HepG2 (cell line): Measurements from ENCODE around the gene DNAJC5. TPM values are rescaled to one million over a fixed set of nuclear protein-coding genes. Genes with fewer than 3 reads are reported as not detected.
A peak's percentile ranks its signal among the peaks of the same experiment; 100 is the strongest.

Source experiments
- CBX5 ChIP-seq: sonication (generic); formaldehyde crosslinking; IDR thresholded peaks from 2 replicates; pipeline ENCODE4 v1.4.0; 2020; ENCODE audit warnings: missing genetic modification reagents, borderline replicate concordance
- CTCF ChIP-seq: sonication (generic); formaldehyde crosslinking; IDR thresholded peaks from 2 replicates; pipeline ENCODE4 v1.5.0; 2020; ENCODE audit warnings: mild to moderate bottlenecking, missing genetic modification reagents, moderate library complexity
- DMAP1 ChIP-seq: IDR thresholded peaks from 2 replicates; pipeline ENCODE4 v1.6.1; 2016
- GATAD1 ChIP-seq: IDR thresholded peaks from 2 replicates; pipeline ENCODE4 v1.6.1; 2016; ENCODE audit warnings: missing genetic modification reagents, missing compliant biosample characterization
- HIVEP1 ChIP-seq: sonication (generic); formaldehyde crosslinking; IDR thresholded peaks from 2 replicates; pipeline ENCODE4 v1.4.0; 2020; ENCODE audit warnings: mild to moderate bottlenecking, missing genetic modification reagents
- MAX ChIP-seq: IDR thresholded peaks from 2 replicates; pipeline ENCODE4 v1.6.1; 2012; ENCODE audit warnings: inconsistent platforms
- MIXL1 ChIP-seq: IDR thresholded peaks from 2 replicates; pipeline ENCODE4 v1.6.1; 2016
- MTERF4 ChIP-seq: sonication (generic); formaldehyde crosslinking; IDR thresholded peaks from 2 replicates; pipeline ENCODE4 v1.8.0; 2023; ENCODE audit warnings: mild to moderate bottlenecking, missing genetic modification reagents
- POLR2AphosphoS2 ChIP-seq: IDR thresholded peaks from 2 replicates; pipeline ENCODE4 v1.6.1; 2011; ENCODE audit warnings: low read depth, low read length, improper control_type of control experiment
- RFXANK ChIP-seq: IDR thresholded peaks from 2 replicates; pipeline ENCODE4 v1.6.1; 2016
- THAP7 ChIP-seq: sonication (generic); formaldehyde crosslinking; IDR thresholded peaks from 2 replicates; pipeline ENCODE4 v1.8.1; 2023; ENCODE audit warnings: mild to moderate bottlenecking, missing genetic modification reagents
- ZBED4 ChIP-seq: sonication (generic); formaldehyde crosslinking; IDR thresholded peaks from 2 replicates; pipeline ENCODE4 v1.4.0; 2020; ENCODE audit warnings: missing genetic modification reagents, borderline replicate concordance
- ZNF124 ChIP-seq: sonication (generic); formaldehyde crosslinking; IDR thresholded peaks from 2 replicates; pipeline ENCODE4 v1.4.0; 2020; ENCODE audit warnings: missing genetic modification reagents
- ZNF282 ChIP-seq: fragments of 450-650 bp; IDR thresholded peaks from 2 replicates; pipeline ENCODE4 v1.6.1; 2018; ENCODE audit not compliant: partially characterized antibody
- ZNF563 ChIP-seq: sonication (generic); formaldehyde crosslinking; IDR thresholded peaks from 2 replicates; pipeline ENCODE4 v1.8.0; 2022; ENCODE audit warnings: mild to moderate bottlenecking, moderate library complexity, missing genetic modification reagents
- ZNF768 ChIP-seq: sonication (generic); formaldehyde crosslinking; IDR thresholded peaks from 2 replicates; pipeline ENCODE4 v1.4.0; 2020; ENCODE audit warnings: missing genetic modification reagents
- polyA plus RNA-seq, 8 experiments: library from polyadenylated mRNA; depleted of rRNA in 3 of 8; stranded (reverse) in 7 of 8; unstranded in 1 of 8; fragments of >200 nt; fragmentation: Illumina TruSeq in 4 of 8; extraction: Trizol in 4 of 8; gene quantifications; 2 replicates each; pipeline versions ENCODE4 v1.2.1 to v1.2.3, GENCODE V29; 2011 to 2016; ENCODE audit warnings: low read depth in 4 of 8, missing spikeins in 1 of 8, mixed read lengths in 1 of 8; ENCODE audit not compliant: insufficient read depth in 1 of 8
- total RNA-seq, 5 experiments: library from RNA; depleted of rRNA; stranded (reverse); fragments of >200 nt; fragmentation: Illumina TruSeq; extraction: Trizol; gene quantifications; 2 replicates each; pipeline ENCODE4 v1.2.3, GENCODE V29; 2016; ENCODE audit warnings: low read depth in 1 of 5

Gene DNAJC5
- total and polyA plus RNA-seq, 2 of the 13 experiments (the other 11 are each of a cell fraction or from before 2014, with no cell fraction given), result 42.8 to 64.5 TPM

GRCh38 chr20:63894358-63895201 lies at the start of gene DNAJC5 (continued):
- TF ChIP-seq ZNF563 (CRISPR knock-in tag) (peak; percentile 80; the same call in 1 of the 2 replicates), THAP7 (CRISPR knock-in tag) (0 out of 2 replicates have a peak, but pooled peaks have one; percentile 44), ZNF768 (peak; percentile 57; the same call in 1 of the 2 replicates), POLR2AphosphoS2 (no peak), MAX (peak; percentile 86), HIVEP1 (CRISPR knock-in tag) (no peak), RFXANK (CRISPR knock-in tag) (0 out of 2 replicates have a peak, but pooled peaks have one; percentile 46), MIXL1 (CRISPR knock-in tag) (0 out of 2 replicates have a peak, but pooled peaks have one; percentile 54), ZNF124 (peak; percentile 54; the same call in 1 of the 2 replicates), GATAD1 (peak; percentile 67; the same call in 1 of the 2 replicates), CTCF (CRISPR knock-in tag) (no peak), MTERF4 (CRISPR knock-in tag) (peak; percentile 96), CBX5 (CRISPR knock-in tag) (0 out of 2 replicates have a peak, but pooled peaks have one; percentile 36), ZBED4 (peak; percentile 64; the same call in 1 of the 2 replicates), DMAP1 (CRISPR knock-in tag) (peak; percentile 74), ZNF282 (no peak)
